Smooth muscle cell of the coronary artery (primary cell): Measurements from ENCODE around the gene MUC13. TPM values are rescaled to one million over a fixed set of nuclear protein-coding genes. Genes with fewer than 3 reads are reported as not detected.

Experiments used
- total RNA-seq: library from RNA; depleted of rRNA; stranded (reverse); fragments of >200 nt; gene quantifications from 2 replicates; pipeline ENCODE4 v1.2.3, GENCODE V29; 2014; ENCODE audit warnings: low replicate concordance

MUC13 gene, protein sequence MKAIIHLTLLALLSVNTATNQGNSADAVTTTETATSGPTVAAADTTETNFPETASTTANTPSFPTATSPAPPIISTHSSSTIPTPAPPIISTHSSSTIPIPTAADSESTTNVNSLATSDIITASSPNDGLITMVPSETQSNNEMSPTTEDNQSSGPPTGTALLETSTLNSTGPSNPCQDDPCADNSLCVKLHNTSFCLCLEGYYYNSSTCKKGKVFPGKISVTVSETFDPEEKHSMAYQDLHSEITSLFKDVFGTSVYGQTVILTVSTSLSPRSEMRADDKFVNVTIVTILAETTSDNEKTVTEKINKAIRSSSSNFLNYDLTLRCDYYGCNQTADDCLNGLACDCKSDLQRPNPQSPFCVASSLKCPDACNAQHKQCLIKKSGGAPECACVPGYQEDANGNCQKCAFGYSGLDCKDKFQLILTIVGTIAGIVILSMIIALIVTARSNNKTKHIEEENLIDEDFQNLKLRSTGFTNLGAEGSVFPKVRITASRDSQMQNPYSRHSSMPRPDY
- not detected in 2 replicates for total RNA-seq

GRCh38 chr3:124934577-124934976 lies at the start of gene MUC13:
MUC13 (minus strand) TSS chr3:124934751; CDS start chr3:124934712, 39 bp downstream.

GRCh38 chr3:124887177-124887931 lies 47.2 kb downstream of the MUC13 start, which contains the start of gene ITGB5:
ITGB5 (minus strand) TSS chr3:124887365; CDS start chr3:124887000, 365 bp downstream.

Other genes starting within 250 kb of the MUC13 start
- gene UMPS, start 204.3 kb downstream of the MUC13 start, total RNA-seq = 22.8 and 25.7 TPM in 2 replicates
- gene ITGB5, start 47.4 kb downstream of the MUC13 start, total RNA-seq = 339 and 499 TPM in 2 replicates
- gene HEG1, start 121.2 kb upstream of the MUC13 start, total RNA-seq = 63.1 and 129 TPM in 2 replicates